IPS DF 4.7 (cell line): ENCODE measurements around the gene MPPE1.
"Not testable (repeated sequence)": the region's sequence is repeated elsewhere in the genome, so short reads cannot be mapped to it uniquely, and the experiment has no call there.

ENCODE experiments used
- DNase-seq: peaks from one replicate; pipeline ENCODE4 v3.0.0-alpha.2; 2013; ENCODE audit warnings: low spot score; ENCODE audit errors: extremely low read depth

Gene MPPE1

GRCh38 chr18:11925800-11926481 lies 17.8 kb upstream of the MPPE1 start:
- no peak for DNase-seq

GRCh38 chr18:11923450-11923849 lies 15.3 kb upstream of the MPPE1 start:
- no peak for DNase-seq

GRCh38 chr18:11919522-11919921 lies 11.4 kb upstream of the MPPE1 start:
- DNase-seq: not testable (repeated sequence)

GRCh38 chr18:11916880-11917279 lies 8.8 kb upstream of the MPPE1 start:
- not testable (repeated sequence) for DNase-seq

- DNase-seq: no peak
Measured at GRCh38 chr18:11909591-11910026, 1.5 kb upstream of the MPPE1 start.

- DNase-seq: no peak
Measured at GRCh38 chr18:11909061-11909455, 941 bp upstream of the MPPE1 start.

- DNase-seq: no peak
Measured at GRCh38 chr18:11906926-11907874, 917 bp downstream of the MPPE1 start.

GRCh38 chr18:11906176-11906575 lies 1.9 kb downstream of the MPPE1 start:
- no peak for DNase-seq

- no peak for DNase-seq
Measured at GRCh38 chr18:11905613-11906012, 2.5 kb downstream of the MPPE1 start.

- no peak for DNase-seq
Measured at GRCh38 chr18:11902522-11903292, 5.4 kb downstream of the MPPE1 start.

- no peak for DNase-seq
Measured at GRCh38 chr18:11901826-11902438, 6.2 kb downstream of the MPPE1 start.

GRCh38 chr18:11899063-11899462 lies 9.1 kb downstream of the MPPE1 start:
- no peak for DNase-seq

GRCh38 chr18:11897781-11898180 lies 10.3 kb downstream of the MPPE1 start:
- no peak for DNase-seq

GRCh38 chr18:11892438-11892837 lies 15.7 kb downstream of the MPPE1 start:
- DNase-seq: not testable (repeated sequence)

GRCh38 chr18:11891737-11892136 lies 16.4 kb downstream of the MPPE1 start:
- DNase-seq: no peak

- no peak for DNase-seq
Measured at GRCh38 chr18:11889284-11889683, 18.8 kb downstream of the MPPE1 start.

- DNase-seq: no peak
Measured at GRCh38 chr18:11888726-11889125, 19.4 kb downstream of the MPPE1 start.

- DNase-seq: no peak
Measured at GRCh38 chr18:11887328-11888128, 20.6 kb downstream of the MPPE1 start.

- DNase-seq: no peak
Measured at GRCh38 chr18:11886577-11887110, 21.5 kb downstream of the MPPE1 start.

GRCh38 chr18:11885278-11885947 lies 22.7 kb downstream of the MPPE1 start:
- DNase-seq: no peak
